OCI-LY1 (cell line): ENCODE results near the gene REC8.

Experiments
- EZH2 ChIP-seq: fragments of 200-600 bp; sonication (generic), shearing (Covaris generic); IDR thresholded peaks from 2 replicates; pipeline ENCODE4 v1.8.0; 2017; ENCODE audit warnings: borderline replicate concordance, mixed run types, mild to moderate bottlenecking, antibody characterized with exemption, low read length, moderate library complexity, mixed read lengths
- TF ChIP-seq, protein P1 (sequence below): fragments of 200-600 bp; sonication (generic), shearing (Covaris generic); IDR thresholded peaks from 2 replicates; pipeline ENCODE4 v1.5.1; 2017; ENCODE audit warnings: mild to moderate bottlenecking, antibody characterized with exemption, low read length, moderate library complexity, mixed read lengths

DNA sequence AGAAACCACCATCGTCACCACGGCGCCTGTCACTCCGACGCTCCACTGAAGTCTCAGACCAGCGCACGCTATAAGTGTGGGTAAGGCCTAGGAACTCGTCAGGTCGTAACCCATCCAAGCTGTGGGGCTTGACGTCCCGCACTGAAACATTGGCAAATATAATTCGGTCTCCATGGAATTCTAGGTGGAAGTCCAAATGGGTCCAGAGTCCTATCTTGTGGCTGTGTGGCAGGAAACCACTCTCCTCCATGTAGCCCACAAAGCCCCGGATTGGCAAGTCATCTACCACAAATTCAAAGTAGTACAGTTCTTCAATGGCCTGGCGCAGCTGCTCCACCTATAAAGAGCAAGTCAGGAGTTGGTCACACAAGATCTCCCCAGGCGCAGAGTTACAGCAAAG, 21.1 kb downstream of the REC8 start:
- TF ChIP-seq, protein P1, sequence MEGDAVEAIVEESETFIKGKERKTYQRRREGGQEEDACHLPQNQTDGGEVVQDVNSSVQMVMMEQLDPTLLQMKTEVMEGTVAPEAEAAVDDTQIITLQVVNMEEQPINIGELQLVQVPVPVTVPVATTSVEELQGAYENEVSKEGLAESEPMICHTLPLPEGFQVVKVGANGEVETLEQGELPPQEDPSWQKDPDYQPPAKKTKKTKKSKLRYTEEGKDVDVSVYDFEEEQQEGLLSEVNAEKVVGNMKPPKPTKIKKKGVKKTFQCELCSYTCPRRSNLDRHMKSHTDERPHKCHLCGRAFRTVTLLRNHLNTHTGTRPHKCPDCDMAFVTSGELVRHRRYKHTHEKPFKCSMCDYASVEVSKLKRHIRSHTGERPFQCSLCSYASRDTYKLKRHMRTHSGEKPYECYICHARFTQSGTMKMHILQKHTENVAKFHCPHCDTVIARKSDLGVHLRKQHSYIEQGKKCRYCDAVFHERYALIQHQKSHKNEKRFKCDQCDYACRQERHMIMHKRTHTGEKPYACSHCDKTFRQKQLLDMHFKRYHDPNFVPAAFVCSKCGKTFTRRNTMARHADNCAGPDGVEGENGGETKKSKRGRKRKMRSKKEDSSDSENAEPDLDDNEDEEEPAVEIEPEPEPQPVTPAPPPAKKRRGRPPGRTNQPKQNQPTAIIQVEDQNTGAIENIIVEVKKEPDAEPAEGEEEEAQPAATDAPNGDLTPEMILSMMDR: no peak
- no peak for TF ChIP-seq EZH2
